ENCODE data around the gene GSTM1. TPM values are rescaled to one million over a fixed set of nuclear protein-coding genes. Genes with fewer than 3 reads are reported as not detected.

GSTM1 gene
- total and polyA plus RNA-seq, 8 donors = 0.23 to 99.7 (median 37.4) TPM; not detected in 2

DNA sequence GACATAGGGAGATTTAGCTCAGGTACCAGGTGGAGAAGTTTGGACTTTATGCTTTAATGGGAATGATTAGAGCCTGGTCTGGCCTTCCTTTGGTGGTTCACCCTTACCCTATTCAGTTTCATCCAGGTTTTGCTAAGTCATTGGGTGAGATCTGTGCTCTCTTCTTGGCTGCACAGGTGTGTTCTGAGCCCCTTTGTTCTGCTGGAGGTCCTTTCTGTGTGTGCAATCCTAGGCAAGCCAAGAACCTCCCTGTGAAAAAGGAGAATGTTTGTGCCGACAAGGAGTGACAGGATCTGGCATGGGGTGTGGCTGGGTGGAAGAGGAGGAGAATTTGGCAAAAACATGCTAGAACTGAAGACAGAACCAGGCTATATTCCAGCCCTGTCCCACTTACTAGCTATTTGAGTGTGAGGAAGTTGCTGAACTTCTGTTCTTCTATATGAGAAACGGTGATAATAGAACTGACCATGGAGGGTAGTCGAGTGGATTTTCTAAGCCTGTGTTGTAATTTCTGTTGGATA, 29.0 kb downstream of the GSTM1 start:
- peaks cover 0 to 8% (median 0%) of the 10 kb centered on the region in 3 donors for H3K27me3 ChIP-seq
- TF ChIP-seq, protein P1, sequence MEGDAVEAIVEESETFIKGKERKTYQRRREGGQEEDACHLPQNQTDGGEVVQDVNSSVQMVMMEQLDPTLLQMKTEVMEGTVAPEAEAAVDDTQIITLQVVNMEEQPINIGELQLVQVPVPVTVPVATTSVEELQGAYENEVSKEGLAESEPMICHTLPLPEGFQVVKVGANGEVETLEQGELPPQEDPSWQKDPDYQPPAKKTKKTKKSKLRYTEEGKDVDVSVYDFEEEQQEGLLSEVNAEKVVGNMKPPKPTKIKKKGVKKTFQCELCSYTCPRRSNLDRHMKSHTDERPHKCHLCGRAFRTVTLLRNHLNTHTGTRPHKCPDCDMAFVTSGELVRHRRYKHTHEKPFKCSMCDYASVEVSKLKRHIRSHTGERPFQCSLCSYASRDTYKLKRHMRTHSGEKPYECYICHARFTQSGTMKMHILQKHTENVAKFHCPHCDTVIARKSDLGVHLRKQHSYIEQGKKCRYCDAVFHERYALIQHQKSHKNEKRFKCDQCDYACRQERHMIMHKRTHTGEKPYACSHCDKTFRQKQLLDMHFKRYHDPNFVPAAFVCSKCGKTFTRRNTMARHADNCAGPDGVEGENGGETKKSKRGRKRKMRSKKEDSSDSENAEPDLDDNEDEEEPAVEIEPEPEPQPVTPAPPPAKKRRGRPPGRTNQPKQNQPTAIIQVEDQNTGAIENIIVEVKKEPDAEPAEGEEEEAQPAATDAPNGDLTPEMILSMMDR (IDR thresholded peaks at IDR 0.05) = no peak
- TF ChIP-seq EP300 (IDR thresholded peaks at IDR 0.05) (no peak), POLR2A (IDR thresholded peaks at IDR 0.05) (no peak), POLR2AphosphoS5 (IDR thresholded peaks at IDR 0.05) (no peak)
- no peak for DNase-seq
- H3K36me3 ChIP-seq = no peaks in the 10 kb centered on the region
- intact Hi-C loops (cut with DNase I; ENCODE audit: low total_unique reads) = no loop called here
- H3K9me3 ChIP-seq = no peaks in the 10 kb centered on the region
- H3K4me1 ChIP-seq = peaks cover 0 to 15% (median 8%) of the 10 kb centered on the region in 4 donors
- 49 to 68% (median 64%) methylated on average over 3 of the region's 3 CpGs for WGBS, 5 donors
- H3K27ac ChIP-seq = peak overlapping the region in 2 of 5 donors; percentile 20 to 46
- no peak overlapping the region for H3K4me3 ChIP-seq

DNA sequence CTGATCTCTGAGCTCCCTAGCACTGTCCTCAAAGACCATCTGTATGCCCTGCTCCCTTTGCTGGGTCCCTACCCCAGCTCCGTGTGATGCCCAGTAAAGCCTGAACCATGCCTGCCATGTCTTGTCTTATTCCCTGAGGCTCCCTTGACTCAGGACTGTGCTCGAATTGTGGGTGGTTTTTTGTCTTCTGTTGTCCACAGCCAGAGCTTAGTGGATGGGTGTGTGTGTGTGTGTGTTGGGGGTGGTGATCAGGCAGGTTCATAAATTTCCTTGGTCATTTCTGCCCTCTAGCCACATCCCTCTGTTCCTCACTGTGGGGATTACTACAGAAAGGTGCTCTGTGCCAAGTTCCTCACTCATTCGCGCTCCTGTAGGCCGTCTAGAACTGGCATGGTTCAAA, 30.1 kb downstream of the GSTM1 start:
- Histone ChIP-seq H3K4me3 (no peak overlapping the region), H3K27me3 (no peaks in the 10 kb centered on the region), H3K36me3 (no peaks in the 10 kb centered on the region), H3K4me1 (peaks cover 0 to 15% (median 6%) of the 10 kb centered on the region in 4 donors), H3K27ac (no peak overlapping the region), H3K9me3 (no peaks in the 10 kb centered on the region)
- DNase-seq = no peak
- TF ChIP-seq, protein P1 (IDR thresholded peaks at IDR 0.05) = no peak
- TF ChIP-seq POLR2A (IDR thresholded peaks at IDR 0.05) = no peak
- 86 to 92% (median 87%) methylated on average over 5 of the region's 5 CpGs for WGBS, 5 donors
- intact Hi-C loops (cut with DNase I; ENCODE audit: low total_unique reads) = no loop called here

DNA sequence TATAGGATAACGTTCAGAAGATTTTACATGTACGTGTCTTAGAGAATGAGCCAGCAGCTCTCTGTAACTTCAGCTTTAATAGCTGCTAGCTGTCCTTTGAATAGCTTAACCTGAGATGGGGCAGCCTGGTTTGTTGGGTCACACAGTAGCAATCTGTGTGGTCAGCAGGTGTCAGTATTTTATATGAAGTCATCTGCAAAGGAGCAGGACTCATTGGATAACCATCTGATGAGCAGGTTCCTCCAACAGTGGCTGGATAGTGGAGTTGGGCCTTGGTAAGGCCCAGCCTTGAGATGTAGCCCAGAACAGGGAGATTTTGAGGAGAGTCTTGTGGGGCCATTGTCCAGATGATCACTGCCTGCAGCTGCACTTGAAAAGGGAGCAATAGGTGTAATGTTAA, 30.9 kb downstream of the GSTM1 start:
- intact Hi-C loops (cut with DNase I; ENCODE audit: low total_unique reads) = no loop called here
- no peaks in the 10 kb centered on the region for H3K36me3 ChIP-seq
- DNase-seq = peak in 1 of 2 donors; percentile 54

DNA sequence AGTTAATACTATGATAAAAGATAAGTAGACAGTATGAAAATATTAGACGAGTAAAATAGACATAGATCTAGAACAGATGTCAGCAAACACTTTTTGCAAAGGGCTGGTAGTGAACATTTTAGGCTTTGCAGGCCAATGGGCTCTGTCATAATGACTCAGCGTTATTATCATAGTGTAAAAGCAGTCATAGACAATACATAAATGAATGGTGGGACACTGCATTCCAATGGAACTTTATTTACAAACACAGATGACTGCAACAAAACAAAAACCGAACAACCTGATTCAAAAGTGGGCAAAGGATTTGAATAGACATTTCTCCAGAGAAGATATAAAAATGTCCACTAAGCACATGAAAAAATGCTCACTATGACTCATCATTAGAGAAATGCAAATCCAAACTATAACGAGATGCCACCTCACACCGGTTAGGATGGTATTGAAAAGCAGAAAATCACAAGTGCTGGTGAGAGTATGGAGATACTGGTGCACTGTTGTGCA, 31.8 kb downstream of the GSTM1 start:
- no peaks in the 10 kb centered on the region for H3K27me3 ChIP-seq
- H3K4me1 ChIP-seq = peaks cover 5 to 24% (median 16%) of the 10 kb centered on the region in 4 donors
- H3K36me3 ChIP-seq = no peaks in the 10 kb centered on the region
- intact Hi-C loops (cut with DNase I; ENCODE audit: low total_unique reads) = no loop called here
- TF ChIP-seq, protein P1 (IDR thresholded peaks at IDR 0.05) = no peak
- TF ChIP-seq POLR2AphosphoS5 (IDR thresholded peaks at IDR 0.05) = no peak
- no peak for TF ChIP-seq EP300 (IDR thresholded peaks at IDR 0.05)
- no peak for TF ChIP-seq POLR2A (IDR thresholded peaks at IDR 0.05)
- no peak overlapping the region for H3K4me3 ChIP-seq
- 71 to 77% (median 73%) methylated on average over 5 of the region's 5 CpGs for WGBS, 5 donors
- no peaks in the 10 kb centered on the region for H3K9me3 ChIP-seq
- no peak overlapping the region for H3K27ac ChIP-seq
- DNase-seq = no peak

More for the DNA sequence above, 30.9 kb downstream of the GSTM1 start:
- H3K4me3 ChIP-seq = no peak overlapping the region
- WGBS, 5 donors = 80 to 91% (median 86%) methylated on average over 2 of the region's 2 CpGs
- H3K27me3 ChIP-seq = no peaks in the 10 kb centered on the region
- H3K9me3 ChIP-seq = no peaks in the 10 kb centered on the region
- peaks cover 0 to 18% (median 10%) of the 10 kb centered on the region in 4 donors for H3K4me1 ChIP-seq
- no peak overlapping the region for H3K27ac ChIP-seq
- no peak for TF ChIP-seq POLR2A (IDR thresholded peaks at IDR 0.05)
- TF ChIP-seq, protein P1 (IDR thresholded peaks at IDR 0.05) = peak in 4 of 7 experiments; percentile 8 to 39 (median 16)

All from stomach (tissue), 9 donors.